Calu3 (cell line): ENCODE results near the gene CHMP5. TPM values are rescaled to one million over a fixed set of nuclear protein-coding genes. Genes with fewer than 3 reads are reported as not detected.

Experiments used
- BruUV-seq: library from RNA; stranded (reverse); fragments of 400-500 nt; replicated peaks from 2 replicates; lab custom pipeline; 2021; lab: Mats Ljungman, UMichigan
- CTCF ChIA-PET: fragments of 300-600 bp; sonication (Branson Sonifier 250); formaldehyde crosslinking; loops from one replicate; lab custom pipeline; 2022; ENCODE audit warnings: antibody characterized with exemption; lab: Charles Lee
- DNase-seq: peaks from one replicate; pipeline ENCODE4 v3.0.0; 2022
- H3K27ac Mint-ChIP-seq: one replicate; pipeline ENCODE4 v1.8.0; 2022; ENCODE audit warnings: mixed read lengths; ENCODE audit not compliant: unreplicated experiment
- H3K27me3 Mint-ChIP-seq: one replicate; pipeline ENCODE4 v1.8.0; 2022; ENCODE audit warnings: mixed read lengths; ENCODE audit not compliant: unreplicated experiment
- H3K36me3 Mint-ChIP-seq: one replicate; pipeline ENCODE4 v1.8.0; 2022; ENCODE audit warnings: mild to moderate bottlenecking, moderate library complexity, mixed read lengths; ENCODE audit not compliant: insufficient read depth, unreplicated experiment
- H3K4me1 Mint-ChIP-seq: one replicate; pipeline ENCODE4 v1.8.0; 2022; ENCODE audit warnings: mild to moderate bottlenecking, low read depth, mixed read lengths; ENCODE audit not compliant: unreplicated experiment
- H3K4me3 Mint-ChIP-seq: one replicate; pipeline ENCODE4 v1.8.0; 2022; ENCODE audit warnings: mild to moderate bottlenecking, low read depth, moderate library complexity, mixed read lengths; ENCODE audit not compliant: unreplicated experiment
- H3K9me3 Mint-ChIP-seq: one replicate; pipeline ENCODE4 v1.8.0; 2022; ENCODE audit warnings: low read depth, mixed read lengths; ENCODE audit not compliant: unreplicated experiment
- intact Hi-C: fragments of 100-400 bp; cut with micrococcal nuclease; formaldehyde crosslinking; loops from one replicate; pipeline ENCODE4 v1.10.0; 2022; ENCODE audit not compliant: unreplicated experiment
- total RNA-seq: library from RNA; stranded (reverse); gene quantifications from 2 replicates; pipeline ENCODE4 v1.2.3, GENCODE V29; 2022
- TF ChIP-seq, protein P1 (sequence below): fragments of 200-600 bp; IDR thresholded peaks from one replicate; pipeline ENCODE4 v1.8.0; 2022; ENCODE audit warnings: antibody characterized with exemption; ENCODE audit not compliant: unreplicated experiment

Gene CHMP5
- total RNA-seq, 1 experiment from 2014 or later, result 49.6 TPM

DNA sequence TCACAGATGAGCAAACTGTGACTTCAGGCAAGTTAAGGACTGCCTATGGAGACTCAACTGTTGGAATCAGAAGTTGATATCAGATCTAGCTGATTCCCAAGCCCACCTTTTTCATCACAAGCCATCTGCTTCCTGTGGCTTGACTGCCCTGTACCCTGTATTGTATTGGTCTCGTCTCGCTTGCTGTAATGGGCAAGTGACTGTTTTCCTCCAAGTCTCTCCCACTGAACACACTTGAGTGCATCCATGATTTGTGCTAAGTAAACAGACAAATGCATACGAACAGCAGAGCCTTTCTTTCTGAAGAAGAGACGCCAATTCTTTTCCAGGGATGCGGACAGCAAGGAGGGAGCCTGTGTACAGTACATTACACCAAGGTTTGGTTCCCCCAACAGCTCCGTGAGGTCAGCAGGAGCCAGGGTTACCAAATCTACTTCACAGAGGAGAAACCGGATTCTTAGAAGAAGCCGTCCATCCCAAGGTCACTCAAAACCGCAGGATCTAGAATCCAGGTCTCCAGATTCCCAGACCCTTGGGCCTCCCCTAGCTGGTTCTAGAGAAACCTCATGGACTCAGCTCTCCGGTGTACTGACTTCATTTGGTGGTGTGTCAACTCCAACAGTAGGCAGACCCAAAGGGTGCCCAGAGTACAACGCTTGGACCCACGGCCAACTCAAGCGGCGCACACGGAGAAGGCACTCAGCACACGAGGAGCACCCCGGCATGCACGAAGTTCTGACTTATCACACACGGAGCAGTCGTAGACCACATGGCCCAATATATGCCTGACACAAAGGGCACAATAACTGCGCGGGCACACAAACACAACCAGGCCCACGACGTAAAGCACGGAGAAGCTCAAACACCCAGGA lies 1.5 kb upstream of the CHMP5 start:
- peak overlapping the region; percentile 86 for H3K27ac Mint-ChIP-seq
- peak overlapping the region; percentile 85 for H3K4me3 Mint-ChIP-seq
- TF ChIP-seq, protein P1, sequence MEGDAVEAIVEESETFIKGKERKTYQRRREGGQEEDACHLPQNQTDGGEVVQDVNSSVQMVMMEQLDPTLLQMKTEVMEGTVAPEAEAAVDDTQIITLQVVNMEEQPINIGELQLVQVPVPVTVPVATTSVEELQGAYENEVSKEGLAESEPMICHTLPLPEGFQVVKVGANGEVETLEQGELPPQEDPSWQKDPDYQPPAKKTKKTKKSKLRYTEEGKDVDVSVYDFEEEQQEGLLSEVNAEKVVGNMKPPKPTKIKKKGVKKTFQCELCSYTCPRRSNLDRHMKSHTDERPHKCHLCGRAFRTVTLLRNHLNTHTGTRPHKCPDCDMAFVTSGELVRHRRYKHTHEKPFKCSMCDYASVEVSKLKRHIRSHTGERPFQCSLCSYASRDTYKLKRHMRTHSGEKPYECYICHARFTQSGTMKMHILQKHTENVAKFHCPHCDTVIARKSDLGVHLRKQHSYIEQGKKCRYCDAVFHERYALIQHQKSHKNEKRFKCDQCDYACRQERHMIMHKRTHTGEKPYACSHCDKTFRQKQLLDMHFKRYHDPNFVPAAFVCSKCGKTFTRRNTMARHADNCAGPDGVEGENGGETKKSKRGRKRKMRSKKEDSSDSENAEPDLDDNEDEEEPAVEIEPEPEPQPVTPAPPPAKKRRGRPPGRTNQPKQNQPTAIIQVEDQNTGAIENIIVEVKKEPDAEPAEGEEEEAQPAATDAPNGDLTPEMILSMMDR, result no peak
- H3K36me3 Mint-ChIP-seq, result peaks cover 54% of the 10 kb centered on the region
- no TSS peak for BruUV-seq
- H3K4me1 Mint-ChIP-seq, result peaks cover 32% of the 10 kb centered on the region
- DNase-seq, result no peak
- no peaks in the 10 kb centered on the region for H3K9me3 Mint-ChIP-seq
- CTCF ChIA-PET, result interaction anchor here (0.6 to 1.1 kb wide), 2 partner anchors 23 to 57 kb away, joined by 3 to 6 read pairs; partner anchors contain the start of gene SPINK4
- intact Hi-C loops, result loop anchor here (1.0 kb wide), 1 partner anchor 34 kb away; no protein-coding TSS in a partner anchor
- no peaks in the 10 kb centered on the region for H3K27me3 Mint-ChIP-seq

DNA sequence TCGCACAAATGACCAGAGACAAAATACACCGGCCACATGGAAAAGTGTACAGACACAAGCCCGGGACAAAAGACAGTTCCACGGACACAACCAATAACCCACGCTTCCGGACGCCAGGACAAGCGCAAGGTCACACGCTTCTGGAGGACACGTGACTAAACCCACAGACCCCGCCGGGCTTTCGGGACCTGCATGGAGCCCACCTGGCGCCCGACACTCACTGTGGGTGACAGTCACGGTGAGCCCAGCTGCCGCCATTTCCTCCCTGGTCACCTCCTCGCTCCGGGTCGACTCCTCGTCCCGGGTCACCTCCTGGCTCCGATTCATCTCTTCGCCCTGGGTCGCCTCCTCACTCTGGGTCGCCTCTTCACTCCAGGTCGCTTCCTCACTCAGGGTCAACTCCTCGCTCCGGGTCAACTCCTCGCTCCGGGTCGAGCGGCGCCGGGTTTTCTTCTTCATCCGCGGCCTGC lies 811 bp upstream of the CHMP5 start:
- TF ChIP-seq, protein P1, result no peak
- peak overlapping the region; percentile 85 for H3K4me3 Mint-ChIP-seq
- CTCF ChIA-PET, result interaction anchor here (0.7 to 1.1 kb wide), 3 partner anchors 24 to 247 kb away, joined by 3 to 6 read pairs (median 4); partner anchors contain the start of gene SPINK4

DNA sequence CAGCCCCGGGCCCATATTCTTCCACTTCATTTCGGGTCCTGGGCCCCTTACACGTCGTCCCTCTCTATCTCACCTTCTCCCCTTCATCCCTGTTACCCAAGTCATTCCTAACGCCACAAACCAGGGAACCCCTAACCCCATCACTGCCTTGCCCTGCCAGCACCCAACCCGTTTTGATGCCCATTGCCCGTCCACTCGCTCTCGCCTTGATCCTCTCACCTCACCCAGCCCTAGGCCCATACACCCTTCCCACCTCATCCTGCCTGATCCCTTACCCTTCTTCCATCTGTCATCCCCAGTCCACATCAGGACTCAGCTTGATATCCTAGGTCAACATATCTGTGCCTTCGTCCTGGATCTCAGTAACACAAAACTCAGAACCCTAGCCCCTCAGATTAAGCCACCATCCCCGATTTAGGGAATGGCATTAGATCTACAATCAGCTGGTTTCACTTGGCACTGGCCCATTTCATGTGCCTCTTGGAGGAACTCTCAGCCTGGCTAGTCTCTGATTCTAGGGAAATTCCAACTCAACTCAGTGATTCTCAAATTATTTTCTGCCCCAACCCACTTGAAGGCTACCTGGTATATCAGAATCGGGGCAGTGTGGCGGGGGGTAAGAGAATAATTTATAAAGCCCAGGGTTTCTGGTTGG lies 489 bp downstream of the CHMP5 start:
- CTCF ChIA-PET, result no interaction called here
- BruUV-seq, result TSS peak; percentile 57
- H3K9me3 Mint-ChIP-seq, result no peaks in the 10 kb centered on the region
- H3K27me3 Mint-ChIP-seq, result no peaks in the 10 kb centered on the region
- TF ChIP-seq, protein P1, result no peak
- H3K4me3 Mint-ChIP-seq, result peak overlapping the region; percentile 85
- H3K36me3 Mint-ChIP-seq, result peaks cover 37% of the 10 kb centered on the region
- intact Hi-C loops, result no loop called here
- peak overlapping the region; percentile 72 for H3K27ac Mint-ChIP-seq
- DNase-seq, result no peak
- peaks cover 32% of the 10 kb centered on the region for H3K4me1 Mint-ChIP-seq

More for the DNA sequence above, 811 bp upstream of the CHMP5 start:
- Mint-ChIP-seq H3K36me3 (peaks cover 48% of the 10 kb centered on the region), H3K27ac (peak overlapping the region; percentile 86), H3K9me3 (no peaks in the 10 kb centered on the region), H3K27me3 (no peaks in the 10 kb centered on the region), H3K4me1 (peaks cover 32% of the 10 kb centered on the region)
- no peak for DNase-seq
- BruUV-seq, result no TSS peak
- intact Hi-C loops, result loop anchor here (1.0 kb wide), 1 partner anchor 35 kb away; no protein-coding TSS in a partner anchor

DNA sequence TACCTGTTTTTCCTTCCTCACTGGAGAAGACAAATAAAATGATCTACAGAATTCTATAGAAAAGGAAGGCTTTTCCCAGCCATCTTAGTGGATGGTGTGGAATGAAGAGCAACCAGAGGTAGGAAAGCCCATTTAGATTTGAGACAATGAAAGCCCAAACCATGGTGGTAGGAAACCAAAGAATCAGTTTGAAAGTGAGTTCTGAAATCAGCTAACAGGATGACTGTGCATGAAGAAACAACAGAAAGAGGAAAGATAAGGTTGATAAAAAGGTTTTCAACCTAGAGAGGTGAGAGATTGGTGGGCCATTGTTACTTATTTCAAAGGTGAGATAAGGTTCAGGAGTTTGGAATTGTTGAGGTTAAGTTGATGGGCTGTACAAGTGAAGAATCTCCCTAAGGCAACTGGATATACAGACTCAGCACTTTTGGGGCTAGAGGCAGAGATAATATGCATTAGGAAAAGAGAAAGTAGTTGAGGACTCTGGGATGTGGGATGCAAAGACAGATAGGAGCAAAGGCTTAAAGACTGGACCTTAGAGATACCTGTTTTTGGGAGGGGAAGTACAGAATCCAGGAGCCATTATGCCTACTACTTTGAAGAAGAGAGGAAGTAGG lies 2.4 kb downstream of the CHMP5 start:
- intact Hi-C loops, result no loop called here
- Mint-ChIP-seq H3K27ac (no peak overlapping the region), H3K36me3 (peaks cover 39% of the 10 kb centered on the region), H3K9me3 (no peaks in the 10 kb centered on the region), H3K4me1 (peaks cover 32% of the 10 kb centered on the region), H3K27me3 (no peaks in the 10 kb centered on the region), H3K4me3 (no peak overlapping the region)
- no TSS peak for BruUV-seq
- CTCF ChIA-PET, result no interaction called here
- no peak for DNase-seq
- TF ChIP-seq, protein P1, result no peak
